PC-3 (cell line): Measurements from ENCODE around the gene HOXA9. TPM values are rescaled to one million over a fixed set of nuclear protein-coding genes. Genes with fewer than 3 reads are reported as not detected.

Experiments
- microRNA-seq: library from miRNA; unstranded; fragments of <30 nt; microRNA quantifications from one replicate; pipeline ENCODE4 v1.1.0, GENCODE V29; 2020; ENCODE audit not compliant: unreplicated experiment
- total RNA-seq: library from RNA; depleted of rRNA; stranded (reverse); fragments of >200 nt; gene quantifications from 2 replicates; pipeline ENCODE4 v1.2.3, GENCODE V29; 2014; rRNA removed

The HOXA9 gene
- total RNA-seq, 1 experiment from 2014 or later = 69.0 TPM

Small RNAs within 50 kb of the gene (microRNA-seq; reads per million reads assigned to microRNA genes)
- 8,614 reads per million, percentile 95 among the genes with 10 or more reads in this experiment for gene MIR196B

Other genes with a start within 250 kb of the HOXA9 start
- 1.4 and 2.0 TPM in 2 replicates for gene HOXA1, start 69.5 kb downstream of the HOXA9 start, total RNA-seq
- 0.07 and 1.8 TPM in 2 replicates for gene HOXA2, start 62.9 kb downstream of the HOXA9 start, total RNA-seq
- 2.3 and 5.1 TPM in 2 replicates for gene HOXA4, start 34.8 kb downstream of the HOXA9 start, total RNA-seq
- 7.0 and 7.5 TPM in 2 replicates for gene HOXA5, start 21.9 kb downstream of the HOXA9 start, total RNA-seq
- gene HOXA6, start 17.8 kb downstream of the HOXA9 start, total RNA-seq = 6.9 and 8.3 TPM in 2 replicates
- 4.5 and 13.8 TPM in 2 replicates for gene HOXA3, start 13.0 kb downstream of the HOXA9 start, total RNA-seq
- gene HOXA7, start 8.9 kb downstream of the HOXA9 start, total RNA-seq = 2.6 and 2.8 TPM in 2 replicates
- 36.0 and 46.1 TPM in 2 replicates for gene HOXA10, start 8.8 kb upstream of the HOXA9 start, total RNA-seq
- 26.6 and 31.4 TPM in 2 replicates for gene HOXA11, start 19.7 kb upstream of the HOXA9 start, total RNA-seq
- 12.1 and 14.9 TPM in 2 replicates for gene HOXA13, start 34.6 kb upstream of the HOXA9 start, total RNA-seq
- gene EVX1, start 77.3 kb upstream of the HOXA9 start, total RNA-seq = 0.33 and 0.35 TPM in 2 replicates